Vagina (tissue), 2 donors: ENCODE results near the gene RNASE13. TPM values are rescaled to one million over a fixed set of nuclear protein-coding genes. Genes with fewer than 3 reads are reported as not detected.
A peak's percentile ranks its signal among the peaks of the same experiment; 100 is the strongest.

Experiments used
- DNase-seq, 2 donors: peaks; one replicate each; pipeline ENCODE4 v3.0.0-alpha.2; 2017; ENCODE audit errors: extremely low spot score in 2 of 2
- H3K27ac ChIP-seq: fragments of 200-600 bp; sonication (generic); one replicate; pipeline ENCODE4 v1.5.1; 2019
- H3K27me3 ChIP-seq: fragments of 200-600 bp; sonication (generic); one replicate; pipeline ENCODE4 v1.5.1; 2019
- H3K36me3 ChIP-seq, 2 donors: fragments of 200-600 bp; sonication (generic); one replicate each; pipeline ENCODE4 v1.5.1; 2017 to 2019
- H3K4me1 ChIP-seq: fragments of 200-600 bp; sonication (generic); one replicate; pipeline ENCODE4 v1.5.1; 2019
- H3K4me3 ChIP-seq, 2 donors: fragments of 200-600 bp; sonication (generic); 1 replicate in 1 of 2; 2 replicates in 1 of 2; pipeline ENCODE4 v1.5.1; 2016 to 2019
- H3K9me3 ChIP-seq: fragments of 200-600 bp; sonication (generic); one replicate; pipeline ENCODE4 v1.5.1; 2019
- POLR2A ChIP-seq, 2 donors: fragments of 450-650 bp; IDR thresholded peaks; one replicate each; pipeline ENCODE4 v1.6.1; 2017; ENCODE audit warnings: antibody characterized with exemption in 2 of 2, mild to moderate bottlenecking in 2 of 2, moderate library complexity in 2 of 2
- POLR2AphosphoS5 ChIP-seq, 2 donors: sonication (generic); formaldehyde crosslinking; IDR thresholded peaks; one replicate each; pipeline ENCODE4 v1.9.0; 2017; ENCODE audit warnings: antibody characterized with exemption in 2 of 2, mild to moderate bottlenecking in 2 of 2, low read depth in 1 of 2; ENCODE audit not compliant: insufficient read depth in 1 of 2
- intact Hi-C: fragments of 100-400 bp; cut with DNase I; formaldehyde crosslinking; loops from one replicate; pipeline ENCODE4 v1.15.1; 2023
- total RNA-seq: library from RNA; depleted of rRNA; stranded (reverse); fragments of >200 nt; gene quantifications from one replicate; pipeline ENCODE4 v1.2.3, GENCODE V29; 2016
- TF ChIP-seq, protein P1 (sequence below), 3 experiments: fragments of 450-650 bp in 2 of 3; fragments of 200-600 bp in 1 of 3; sonication (generic) in 1 of 3; IDR thresholded peaks; one replicate each; pipeline ENCODE4 v1.5.1; 2017 to 2019; ENCODE audit warnings: antibody characterized with exemption in 3 of 3, mild to moderate bottlenecking in 2 of 3, moderate library complexity in 2 of 3

Gene RNASE13
- total RNA-seq, 1 donor from 2014 or later, result not detected

DNA sequence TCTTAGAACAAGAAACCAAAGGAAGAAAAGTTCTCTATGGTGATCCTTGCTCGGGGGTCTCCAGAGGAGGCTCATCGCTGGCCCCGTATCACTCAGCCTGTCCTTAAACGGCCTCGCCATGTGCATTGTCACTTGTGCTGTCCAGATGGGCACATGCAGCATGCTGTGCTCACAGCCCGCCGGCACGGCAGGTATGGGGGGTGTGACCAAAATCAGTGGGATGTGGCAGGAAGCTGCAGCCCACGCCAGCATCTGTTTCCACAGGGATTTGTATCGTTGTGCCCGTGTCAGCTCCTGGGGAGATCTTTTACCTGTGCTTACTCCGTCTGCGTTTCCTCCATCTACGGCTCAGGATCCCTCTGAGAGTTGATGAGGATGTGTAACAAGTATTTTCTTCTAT lies 38.1 kb downstream of the RNASE13 start:
- Histone ChIP-seq H3K27ac (no peak overlapping the region), H3K27me3 (no peaks in the 10 kb centered on the region), H3K4me1 (peaks cover 33% of the 10 kb centered on the region), H3K36me3 (peaks cover 0 to 56% of the 10 kb centered on the region in 2 donors), H3K9me3 (no peaks in the 10 kb centered on the region), H3K4me3 (no peak overlapping the region)
- TF ChIP-seq, protein P1, sequence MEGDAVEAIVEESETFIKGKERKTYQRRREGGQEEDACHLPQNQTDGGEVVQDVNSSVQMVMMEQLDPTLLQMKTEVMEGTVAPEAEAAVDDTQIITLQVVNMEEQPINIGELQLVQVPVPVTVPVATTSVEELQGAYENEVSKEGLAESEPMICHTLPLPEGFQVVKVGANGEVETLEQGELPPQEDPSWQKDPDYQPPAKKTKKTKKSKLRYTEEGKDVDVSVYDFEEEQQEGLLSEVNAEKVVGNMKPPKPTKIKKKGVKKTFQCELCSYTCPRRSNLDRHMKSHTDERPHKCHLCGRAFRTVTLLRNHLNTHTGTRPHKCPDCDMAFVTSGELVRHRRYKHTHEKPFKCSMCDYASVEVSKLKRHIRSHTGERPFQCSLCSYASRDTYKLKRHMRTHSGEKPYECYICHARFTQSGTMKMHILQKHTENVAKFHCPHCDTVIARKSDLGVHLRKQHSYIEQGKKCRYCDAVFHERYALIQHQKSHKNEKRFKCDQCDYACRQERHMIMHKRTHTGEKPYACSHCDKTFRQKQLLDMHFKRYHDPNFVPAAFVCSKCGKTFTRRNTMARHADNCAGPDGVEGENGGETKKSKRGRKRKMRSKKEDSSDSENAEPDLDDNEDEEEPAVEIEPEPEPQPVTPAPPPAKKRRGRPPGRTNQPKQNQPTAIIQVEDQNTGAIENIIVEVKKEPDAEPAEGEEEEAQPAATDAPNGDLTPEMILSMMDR (IDR thresholded peaks at IDR 0.05), result no peak
- TF ChIP-seq POLR2AphosphoS5 (IDR thresholded peaks at IDR 0.05; ENCODE audit: insufficient read depth in 1 of 2, low read depth in 1 of 2) (no peak), POLR2A (IDR thresholded peaks at IDR 0.05) (no peak)
- DNase-seq, result peak in 1 of 2 donors; percentile 74
- intact Hi-C loops, result no loop called here

DNA sequence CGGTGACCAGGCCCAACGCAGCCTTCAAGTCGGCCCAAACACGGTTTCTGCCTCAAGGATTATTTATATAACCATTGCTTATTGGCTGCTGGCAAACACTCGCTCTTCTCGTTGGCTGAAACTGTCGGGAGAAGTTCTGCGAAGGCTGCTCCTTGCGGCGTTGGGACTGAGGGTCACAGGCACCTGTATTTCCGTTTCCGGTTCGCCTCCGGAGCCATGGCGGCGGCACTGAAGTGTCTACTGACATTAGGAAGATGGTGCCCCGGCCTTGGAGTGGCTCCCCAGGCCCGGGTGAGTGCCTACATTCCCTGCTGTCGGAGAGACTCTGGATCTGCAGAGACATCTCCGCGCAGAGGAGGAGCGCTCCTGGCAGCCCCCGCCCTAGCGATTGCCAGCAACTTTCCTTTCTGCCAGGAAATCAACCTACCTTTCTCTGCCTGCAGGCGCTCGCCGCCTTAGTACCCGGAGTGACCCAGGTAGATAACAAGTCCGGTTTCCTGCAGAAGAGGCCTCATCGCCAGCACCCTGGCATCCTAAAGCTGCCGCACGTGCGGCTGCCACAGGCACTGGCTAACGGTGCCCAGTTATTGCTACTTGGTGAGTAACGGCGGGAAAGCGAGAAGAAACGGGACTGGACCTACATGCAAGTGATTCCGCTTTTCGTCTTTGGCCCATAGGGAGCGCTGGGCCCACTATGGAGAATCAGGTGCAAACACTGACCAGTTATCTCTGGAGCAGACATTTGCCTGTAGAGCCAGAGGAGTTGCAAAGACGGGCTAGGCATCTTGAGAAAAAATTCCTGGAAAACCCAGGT lies 44.6 kb downstream of the RNASE13 start, which contains the start of gene METTL17:
Gene METTL17 (plus strand): TSS at position 194 of the 814 bp plus-strand sequence. CDS start 23 bp downstream, at position 217.
- H3K4me1 ChIP-seq, result peaks cover 46% of the 10 kb centered on the region
- peak within 1 kb of the TSS; percentile 87 for H3K27ac ChIP-seq
- peak in 1 of 2 donors; percentile 98 for DNase-seq
- H3K4me3 ChIP-seq, result peak within 1 kb of the TSS; percentile 77 to 86
- no peaks in the 10 kb centered on the region for H3K27me3 ChIP-seq
- no peaks in the 10 kb centered on the region for H3K9me3 ChIP-seq
- TF ChIP-seq, protein P1 (IDR thresholded peaks at IDR 0.05), result no peak
- TF ChIP-seq POLR2A (IDR thresholded peaks at IDR 0.05) (peak in 1 of 2 donors; percentile 44), POLR2AphosphoS5 (IDR thresholded peaks at IDR 0.05; ENCODE audit: insufficient read depth in 1 of 2, low read depth in 1 of 2) (peak; percentile 73 to 88)
- peaks cover 0 to 35% of the 10 kb centered on the region in 2 donors for H3K36me3 ChIP-seq
- intact Hi-C loops, result no loop called here

DNA sequence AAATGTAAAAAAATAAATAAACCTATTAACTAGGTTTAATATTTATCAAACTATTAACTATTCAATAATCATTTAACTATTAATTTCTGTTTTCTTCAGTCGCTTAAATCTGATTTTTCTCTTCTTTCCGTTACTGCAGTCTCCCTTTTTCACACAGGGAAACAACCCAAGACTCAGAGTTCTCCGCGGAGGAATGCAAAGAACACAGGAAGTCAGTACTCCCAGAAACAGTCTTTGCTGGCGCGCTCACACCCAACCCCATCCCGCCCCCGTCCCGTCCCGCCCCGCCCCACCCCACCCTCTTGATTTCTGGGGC lies 45.2 kb downstream of the RNASE13 start:
- intact Hi-C loops, result no loop called here
- H3K27ac ChIP-seq, result peak overlapping the region; percentile 87
- H3K4me3 ChIP-seq, result peak overlapping the region; percentile 77 to 86
- TF ChIP-seq POLR2A (IDR thresholded peaks at IDR 0.05), result no peak
- TF ChIP-seq, protein P1 (IDR thresholded peaks at IDR 0.05), result no peak
- TF ChIP-seq POLR2AphosphoS5 (IDR thresholded peaks at IDR 0.05; ENCODE audit: insufficient read depth in 1 of 2, low read depth in 1 of 2), result no peak
- H3K9me3 ChIP-seq, result no peaks in the 10 kb centered on the region
- no peaks in the 10 kb centered on the region for H3K27me3 ChIP-seq
- peaks cover 46% of the 10 kb centered on the region for H3K4me1 ChIP-seq
- DNase-seq, result no peak
- H3K36me3 ChIP-seq, result peaks cover 0 to 30% of the 10 kb centered on the region in 2 donors

DNA sequence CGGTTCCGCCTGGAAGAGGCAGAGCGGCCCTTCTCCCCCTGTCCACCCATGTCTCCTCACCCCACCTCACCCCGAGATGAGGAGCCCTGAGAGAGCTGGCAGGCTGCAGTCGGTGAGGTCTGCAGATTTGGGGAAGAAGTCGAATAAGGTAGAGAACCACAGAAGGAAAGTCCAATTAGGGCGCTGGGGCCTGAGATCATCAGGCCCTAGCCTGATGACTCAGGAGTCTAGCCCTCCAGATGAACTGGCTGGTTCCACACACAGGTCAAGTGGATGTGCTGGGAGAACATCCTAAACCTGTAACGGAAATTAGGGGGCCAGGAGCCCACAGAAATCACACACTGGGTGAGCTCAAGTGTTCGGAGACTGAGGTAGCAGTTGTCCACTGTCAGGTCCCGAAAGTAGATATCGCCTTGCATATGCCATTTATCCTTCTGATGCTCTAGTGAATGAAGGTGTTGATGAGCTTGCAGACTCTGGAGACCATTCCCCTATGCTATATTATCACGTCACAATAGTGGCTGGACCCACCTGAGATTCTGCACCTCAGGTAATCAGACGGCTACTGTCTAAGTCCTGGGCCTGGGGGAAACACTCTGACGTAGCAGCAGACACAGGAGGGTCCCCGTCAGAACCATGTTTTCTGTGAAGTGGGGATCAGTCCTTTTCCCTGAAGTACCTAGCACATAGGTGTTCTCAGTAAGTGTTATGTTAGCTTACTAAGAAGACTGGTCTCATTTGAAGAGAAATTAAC lies 45.7 kb downstream of the RNASE13 start:
- Histone ChIP-seq H3K4me3 (peak overlapping the region; percentile 77 to 86), H3K27ac (peak overlapping the region; percentile 87), H3K36me3 (peaks cover 0 to 25% of the 10 kb centered on the region in 2 donors), H3K9me3 (no peaks in the 10 kb centered on the region), H3K27me3 (no peaks in the 10 kb centered on the region), H3K4me1 (peaks cover 46% of the 10 kb centered on the region)
- intact Hi-C loops, result no loop called here
- TF ChIP-seq POLR2AphosphoS5 (IDR thresholded peaks at IDR 0.05; ENCODE audit: insufficient read depth in 1 of 2, low read depth in 1 of 2), result no peak
- TF ChIP-seq POLR2A (IDR thresholded peaks at IDR 0.05), result no peak
- TF ChIP-seq, protein P1 (IDR thresholded peaks at IDR 0.05), result no peak
- peak in 1 of 2 donors; percentile 52 for DNase-seq
